Endothelial cell of umbilical vein (primary cell): ENCODE results near the gene SUN3. TPM values are rescaled to one million over a fixed set of nuclear protein-coding genes. Genes with fewer than 3 reads are reported as not detected.

ENCODE experiments used
- BruUV-seq: library from RNA; stranded (reverse); fragments of 400-500 nt; replicated peaks from 2 replicates; lab custom pipeline; 2021; lab: Mats Ljungman, UMichigan
- CTCF ChIA-PET: fragments of 300-600, 350-600 bp; sonication (Branson Sonifier 250); formaldehyde crosslinking; loops from one replicate; lab custom pipeline; 2021; ENCODE audit warnings: antibody characterized with exemption, inconsistent platforms; lab: Charles Lee
- POLR2A ChIA-PET: fragments of 300-600, 350-600 bp; sonication (Branson Sonifier 250); formaldehyde crosslinking; loops from one replicate; lab custom pipeline; 2021; ENCODE audit warnings: antibody characterized with exemption, inconsistent platforms; lab: Charles Lee
- DNase-seq: peaks from one replicate; pipeline ENCODE4 v3.0.0-alpha.2; 2011; ENCODE audit warnings: low read depth, low spot score
- FAIRE-seq: peaks from 2 replicates; lab custom pipeline; 2011; peaks lifted over from hg19 to GRCh38; lab: Jason Lieb, UNC
- H2AFZ ChIP-seq: 2 replicates; pipeline ENCODE4 v1.6.0; 2012; ENCODE audit warnings: low read depth, low read length, control low read depth, inconsistent platforms
- H3K27ac ChIP-seq: 2 replicates; pipeline ENCODE4 v1.5.1; 2011; ENCODE audit warnings: low read depth, mild to moderate bottlenecking, control low read depth, low read length, moderate library complexity; ENCODE audit not compliant: insufficient read depth
- H3K27me3 ChIP-seq, 2 experiments: 2 replicates each; pipeline versions ENCODE4 v1.6.0 to v1.6.1; 2011; ENCODE audit warnings: low read length in 2 of 2, mixed read lengths in 1 of 2; ENCODE audit not compliant: control insufficient read depth in 2 of 2, insufficient read depth in 2 of 2
- H3K36me3 ChIP-seq, 2 experiments: 2 replicates in 1 of 2; 3 replicates in 1 of 2; pipeline ENCODE4 v1.5.1; 2011; ENCODE audit warnings: low read length in 2 of 2, mild to moderate bottlenecking in 1 of 2, moderate library complexity in 1 of 2; ENCODE audit not compliant: control insufficient read depth in 2 of 2, insufficient read depth in 2 of 2; ENCODE audit errors: extremely low read depth in 1 of 2
- H3K4me1 ChIP-seq: 3 replicates; pipeline ENCODE4 v1.5.1; 2011; ENCODE audit warnings: mild to moderate bottlenecking, low read length; ENCODE audit not compliant: control insufficient read depth, insufficient read depth; ENCODE audit errors: extremely low read depth
- H3K4me2 ChIP-seq: 2 replicates; pipeline ENCODE4 v1.6.1; 2011; ENCODE audit warnings: low read length, control low read depth, mixed read lengths; ENCODE audit not compliant: insufficient read depth
- H3K4me3 ChIP-seq, 3 experiments: fragments of 200-600 bp in 1 of 3; sonication (generic), shearing (Covaris generic) in 1 of 3; replicated peaks in 1 of 3; 2 replicates each; pipeline ENCODE4 v1.5.1; 2011 to 2016; ENCODE audit warnings: control low read depth in 3 of 3, low read length in 3 of 3, mild to moderate bottlenecking in 2 of 3, inconsistent platforms in 1 of 3, low read depth in 1 of 3, moderate library complexity in 1 of 3; ENCODE audit not compliant: insufficient read depth in 1 of 3
- H3K79me2 ChIP-seq: 2 replicates; pipeline ENCODE4 v1.6.0; 2012; ENCODE audit warnings: low read length, inconsistent platforms; ENCODE audit not compliant: control insufficient read depth, insufficient read depth
- H3K9ac ChIP-seq: replicated peaks from 2 replicates; pipeline ENCODE3; 2011; ENCODE audit warnings: low read length, control low read depth; ENCODE audit not compliant: insufficient read depth; ENCODE audit errors: extremely low read depth
- H3K9me1 ChIP-seq: replicated peaks from 3 replicates; pipeline ENCODE4 v1.6.0; 2011; ENCODE audit warnings: mild to moderate bottlenecking, low read length; ENCODE audit not compliant: control insufficient read depth, insufficient read depth; ENCODE audit errors: extremely low read depth
- H3K9me3 ChIP-seq: replicated peaks from 2 replicates; pipeline ENCODE4 v1.5.1; 2012; ENCODE audit warnings: low read length, inconsistent platforms; ENCODE audit not compliant: control insufficient read depth, insufficient read depth
- H4K20me1 ChIP-seq: replicated peaks from 2 replicates; pipeline ENCODE3; 2011; ENCODE audit warnings: mild to moderate bottlenecking, low read length; ENCODE audit not compliant: control insufficient read depth, insufficient read depth; ENCODE audit errors: extremely low read depth
- CTCF ChIP-seq, 2 donors: IDR thresholded peaks; 1 replicate in 1 of 2; 2 replicates in 1 of 2; pipeline ENCODE4 v1.5.1; 2011; ENCODE audit warnings: low read length in 2 of 2, mild to moderate bottlenecking in 2 of 2, moderate library complexity in 2 of 2, control low read depth in 1 of 2, inconsistent platforms in 1 of 2, low read depth in 1 of 2; ENCODE audit not compliant: insufficient read depth in 1 of 2; ENCODE audit errors: extremely low read depth in 1 of 2
- EZH2 ChIP-seq: IDR thresholded peaks from 2 replicates; pipeline ENCODE4 v1.6.1; 2012; ENCODE audit warnings: borderline replicate concordance, low read depth, mild to moderate bottlenecking, moderate library complexity, low read length, inconsistent platforms; ENCODE audit not compliant: severe bottlenecking
- FOS ChIP-seq: IDR thresholded peaks from 2 replicates; pipeline ENCODE4 v1.6.1; 2011; ENCODE audit warnings: mild to moderate bottlenecking, low read length, moderate library complexity, borderline replicate concordance; ENCODE audit not compliant: insufficient read depth
- GATA2 ChIP-seq: IDR thresholded peaks from 2 replicates; pipeline ENCODE4 v1.7.0; 2011; ENCODE audit warnings: low read depth, mild to moderate bottlenecking, moderate library complexity, mixed read lengths, low read length; ENCODE audit not compliant: insufficient read length, insufficient read depth
- JUN ChIP-seq: IDR thresholded peaks from 2 replicates; pipeline ENCODE4 v1.6.1; 2011; ENCODE audit warnings: borderline replicate concordance, low read depth; ENCODE audit not compliant: insufficient read length, insufficient read depth
- MYC ChIP-seq: IDR thresholded peaks from one replicate; pipeline ENCODE4 v1.6.1; 2011; ENCODE audit warnings: mild to moderate bottlenecking, low read depth, low read length
- POLR2A ChIP-seq: IDR thresholded peaks from 2 replicates; pipeline ENCODE4 v1.6.1; 2012; ENCODE audit warnings: low read depth, mild to moderate bottlenecking, control low read depth, low read length
- POLR2AphosphoS5 ChIP-seq: IDR thresholded peaks from 2 replicates; pipeline ENCODE4 v1.6.1; 2012; ENCODE audit warnings: low read depth, mild to moderate bottlenecking, control low read depth, low read length, moderate library complexity; ENCODE audit not compliant: insufficient read depth
- dilution Hi-C: fragments of 300-500 bp; cut with MboI; formaldehyde crosslinking; loops from one replicate; pipeline ENCODE4 v1.15.0; 2019; ENCODE audit warnings: low sequenced_read_pairs; ENCODE audit not compliant: extremely low pct_ligation_motif_present
- intact Hi-C: fragments of 100-400 bp; cut with micrococcal nuclease; formaldehyde crosslinking; loops from one replicate; pipeline ENCODE4 v1.10.0; 2022
- polyA plus RNA-seq, 4 experiments: library from polyadenylated mRNA; depleted of rRNA in 3 of 4; stranded (reverse) in 3 of 4; unstranded in 1 of 4; fragments of >200 nt; gene quantifications; 2 replicates each; pipeline versions ENCODE4 v1.2.1 to v1.2.3, GENCODE V29; 2011 to 2012; ENCODE audit warnings: missing spikeins in 1 of 4
- total RNA-seq: library from RNA; stranded (reverse); gene quantifications from 2 replicates; pipeline ENCODE4 v1.2.3, GENCODE V29; 2021
- TF ChIP-seq, protein P1 (sequence below): IDR thresholded peaks from 2 replicates; pipeline ENCODE4 v1.6.1; 2011; ENCODE audit not compliant: insufficient read depth, insufficient read length

Gene SUN3
- total and polyA plus RNA-seq, 2 donors (not counting 3 experiments of a cell fraction or from before 2014, with no cell fraction given), result not detected

DNA sequence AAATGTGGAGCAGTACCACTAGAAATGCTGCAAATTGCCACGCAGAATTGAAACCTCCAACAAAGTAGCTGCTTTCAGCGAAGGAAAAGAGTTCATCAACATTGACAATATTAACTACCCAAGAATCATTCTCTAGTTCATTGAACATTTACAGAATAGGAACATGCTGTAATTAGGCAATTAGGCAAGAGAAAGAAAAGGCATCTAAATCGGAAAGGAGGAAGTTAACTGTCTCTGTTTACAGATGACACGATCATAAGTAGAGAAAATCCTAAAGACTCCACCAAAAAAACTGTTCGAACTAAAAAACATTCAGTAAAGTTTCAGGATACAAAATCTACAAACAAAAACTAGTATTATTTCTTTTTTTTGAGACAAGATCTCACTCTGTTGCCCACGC lies 71.8 kb downstream of the SUN3 start:
- peaks cover 7 to 9% of the 10 kb centered on the region in 2 experiments for H3K36me3 ChIP-seq
- ChIA-PET CTCF (interaction anchor here (1.5 to 2.3 kb wide), 3 partner anchors 9 to 12 kb away, joined by 3 to 12 read pairs (median 4); partner anchors contain the start of gene PKD1L1), POLR2A (no interaction called here)
- no peaks in the 10 kb centered on the region for H3K27me3 ChIP-seq
- H3K27ac ChIP-seq, result no peak overlapping the region
- H3K9ac ChIP-seq, result no peak overlapping the region
- FAIRE-seq (no peak), DNase-seq (no peak)
- TF ChIP-seq JUN (no peak), FOS (no peak), GATA2 (no peak), POLR2A (no peak), CTCF (IDR thresholded peaks at IDR 0.05; ENCODE audit: extremely low read depth in 1 of 2, insufficient read depth in 1 of 2, low read depth in 1 of 2, low read length in 2 of 2) (no peak), POLR2AphosphoS5 (no peak), EZH2 (no peak), MYC (no peak)
- TF ChIP-seq, protein P1, sequence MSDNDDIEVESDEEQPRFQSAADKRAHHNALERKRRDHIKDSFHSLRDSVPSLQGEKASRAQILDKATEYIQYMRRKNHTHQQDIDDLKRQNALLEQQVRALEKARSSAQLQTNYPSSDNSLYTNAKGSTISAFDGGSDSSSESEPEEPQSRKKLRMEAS, result no peak
- no peak overlapping the region for H2AFZ ChIP-seq
- dilution Hi-C loops, result no loop called here
- intact Hi-C loops, result no loop called here
- no peak overlapping the region for H3K4me3 ChIP-seq
- H3K9me3 ChIP-seq, result no peaks in the 10 kb centered on the region
- H3K4me1 ChIP-seq, result no peaks in the 10 kb centered on the region
- no peaks in the 10 kb centered on the region for H3K9me1 ChIP-seq
- no peak overlapping the region for H3K4me2 ChIP-seq
- H3K79me2 ChIP-seq, result no peaks in the 10 kb centered on the region
- BruUV-seq, result no TSS peak
- H4K20me1 ChIP-seq, result no peaks in the 10 kb centered on the region
